NCI-H226 (cell line): ENCODE results near the gene AP5B1.

Experiments
- DNase-seq: peaks from one replicate; pipeline ENCODE4 v3.0.0-alpha.2; 2015

Gene AP5B1

GRCh38 chr11:65798882-65799281, 18.1 kb upstream of the AP5B1 start:
- DNase-seq = no peak

- no peak for DNase-seq
Observed at GRCh38 chr11:65797711-65798110, 16.9 kb upstream of the AP5B1 start.

DNA sequence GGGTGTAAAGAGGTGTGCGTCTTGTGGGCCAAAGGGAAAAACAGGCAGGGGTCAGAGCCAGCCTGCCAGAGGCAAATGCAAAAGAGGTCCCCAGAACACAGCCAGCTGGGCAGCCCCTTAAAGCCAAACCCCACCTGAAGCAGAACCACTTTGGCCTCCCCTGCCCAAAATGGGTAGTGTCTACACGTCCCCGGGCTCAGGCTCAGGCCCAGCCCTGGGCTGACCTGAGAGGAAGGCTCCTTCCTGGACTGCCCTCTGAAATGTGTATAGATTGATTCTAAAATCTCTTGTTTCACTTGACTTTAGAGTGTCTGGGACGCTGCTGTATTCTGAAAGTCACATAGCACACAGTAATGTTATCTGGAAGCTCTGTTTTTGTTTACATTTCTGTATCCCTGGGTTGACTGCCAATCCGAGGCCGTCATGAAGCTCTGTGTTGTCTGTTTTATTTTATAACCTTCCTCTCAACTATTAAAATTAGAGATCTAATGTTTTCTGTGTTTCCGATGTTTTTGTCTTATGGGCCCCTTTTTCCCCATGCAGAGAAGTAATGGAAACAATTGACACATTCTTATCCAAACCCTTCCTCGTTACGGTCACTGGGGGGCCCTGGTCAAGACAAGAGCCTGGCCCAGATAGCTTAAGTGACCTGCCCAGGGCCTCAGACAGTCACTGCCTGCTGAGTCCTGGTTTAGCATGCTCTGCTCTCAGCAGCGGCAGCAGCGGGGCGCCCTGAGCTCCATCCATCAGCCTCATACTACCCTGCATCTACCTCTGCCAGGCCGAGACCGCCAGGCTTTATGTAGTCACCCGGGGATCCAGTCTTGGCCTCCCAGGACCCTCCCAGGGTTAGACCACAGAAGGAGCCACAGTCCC, 16.2 kb upstream of the AP5B1 start:
- no peak for DNase-seq

GRCh38 chr11:65794570-65795510, 14.1 kb upstream of the AP5B1 start:
- no peak for DNase-seq

DNA sequence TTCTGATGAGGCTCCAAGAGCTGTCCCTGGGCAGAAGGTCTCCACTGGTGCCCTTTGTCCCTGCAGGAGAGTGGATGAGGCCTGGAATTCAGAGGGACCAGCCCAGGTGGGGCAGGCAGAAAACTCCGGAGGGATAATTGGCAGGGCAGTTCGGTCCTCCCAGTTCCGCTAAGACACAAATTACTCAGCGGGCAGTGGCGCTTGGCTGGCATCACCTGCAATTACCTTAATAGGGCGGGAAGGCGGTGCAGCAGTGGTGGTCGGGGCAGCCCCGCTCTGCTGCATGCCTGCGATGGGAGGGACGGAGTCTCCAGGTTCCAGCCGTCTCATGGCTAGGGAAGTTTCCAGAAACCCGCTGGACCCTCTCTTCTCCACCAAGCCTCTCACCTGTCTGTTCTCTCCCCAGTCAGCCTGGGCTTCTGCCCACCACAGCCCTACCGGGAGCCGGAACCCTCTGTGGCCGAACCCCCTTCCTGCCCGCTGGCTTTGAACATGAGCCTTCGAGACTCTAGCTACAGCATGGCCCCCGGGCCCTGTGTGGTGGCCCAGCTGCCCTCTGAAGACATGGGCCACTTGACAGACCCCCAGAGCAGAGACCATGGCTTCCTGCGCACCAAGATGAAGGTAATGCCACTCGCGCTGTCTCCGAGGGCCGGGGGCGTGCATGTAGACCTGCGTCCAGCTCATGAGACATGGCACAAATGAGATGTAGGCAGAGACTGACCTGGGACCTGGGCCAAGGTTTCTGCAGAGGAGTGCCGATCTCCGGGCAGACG, 13.0 kb upstream of the AP5B1 start:
- no peak for DNase-seq

DNA sequence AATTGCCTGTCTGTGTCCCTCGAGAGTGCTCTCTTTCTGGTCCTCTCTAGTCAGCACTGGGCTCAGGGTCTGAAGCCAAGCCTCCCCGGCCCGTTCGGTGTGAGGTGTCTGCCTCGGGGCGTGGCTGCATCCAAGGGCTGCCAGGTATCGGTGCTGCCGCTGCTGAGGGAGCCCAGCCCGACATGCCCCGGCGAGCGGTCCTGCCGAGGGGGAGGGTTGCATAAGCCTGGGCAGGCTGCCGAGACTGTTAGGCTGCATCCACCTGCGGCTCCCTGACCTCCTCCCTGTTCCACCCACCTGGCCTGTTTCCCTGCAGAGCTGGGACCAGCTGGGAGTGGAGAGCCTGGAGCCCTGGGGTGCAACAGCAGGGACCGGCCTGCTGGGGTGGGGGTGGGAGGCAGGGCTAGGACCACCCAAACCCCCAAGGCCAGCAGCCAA, 12.4 kb upstream of the AP5B1 start:
- DNase-seq = no peak

- no peak for DNase-seq
Observed at GRCh38 chr11:65792456-65792855, 11.7 kb upstream of the AP5B1 start.

DNA sequence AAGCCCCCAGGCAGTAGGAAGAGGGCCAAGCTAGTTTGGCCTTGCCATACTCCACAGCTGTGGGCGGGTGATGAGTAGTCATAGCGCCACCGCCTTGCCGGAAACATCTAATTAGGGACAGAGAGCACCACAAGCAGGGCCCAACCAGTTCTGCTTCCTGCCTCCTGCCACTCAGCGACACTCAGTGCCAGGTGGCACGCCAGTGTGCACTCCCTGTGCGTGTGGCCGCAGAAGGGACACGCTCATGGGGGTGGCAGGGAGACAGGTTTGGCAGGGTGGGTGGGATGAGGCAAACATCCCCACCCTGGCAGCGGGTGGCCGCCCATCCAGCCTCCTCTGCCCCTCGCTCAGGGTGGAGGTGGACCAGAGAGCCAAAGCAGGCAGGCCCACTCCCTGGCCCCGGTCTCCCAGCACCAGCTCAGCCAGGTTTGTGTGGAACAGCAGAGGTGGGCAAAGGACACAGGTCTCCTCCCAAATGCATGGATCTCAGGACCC, 11.0 kb upstream of the AP5B1 start:
- DNase-seq = no peak

DNA sequence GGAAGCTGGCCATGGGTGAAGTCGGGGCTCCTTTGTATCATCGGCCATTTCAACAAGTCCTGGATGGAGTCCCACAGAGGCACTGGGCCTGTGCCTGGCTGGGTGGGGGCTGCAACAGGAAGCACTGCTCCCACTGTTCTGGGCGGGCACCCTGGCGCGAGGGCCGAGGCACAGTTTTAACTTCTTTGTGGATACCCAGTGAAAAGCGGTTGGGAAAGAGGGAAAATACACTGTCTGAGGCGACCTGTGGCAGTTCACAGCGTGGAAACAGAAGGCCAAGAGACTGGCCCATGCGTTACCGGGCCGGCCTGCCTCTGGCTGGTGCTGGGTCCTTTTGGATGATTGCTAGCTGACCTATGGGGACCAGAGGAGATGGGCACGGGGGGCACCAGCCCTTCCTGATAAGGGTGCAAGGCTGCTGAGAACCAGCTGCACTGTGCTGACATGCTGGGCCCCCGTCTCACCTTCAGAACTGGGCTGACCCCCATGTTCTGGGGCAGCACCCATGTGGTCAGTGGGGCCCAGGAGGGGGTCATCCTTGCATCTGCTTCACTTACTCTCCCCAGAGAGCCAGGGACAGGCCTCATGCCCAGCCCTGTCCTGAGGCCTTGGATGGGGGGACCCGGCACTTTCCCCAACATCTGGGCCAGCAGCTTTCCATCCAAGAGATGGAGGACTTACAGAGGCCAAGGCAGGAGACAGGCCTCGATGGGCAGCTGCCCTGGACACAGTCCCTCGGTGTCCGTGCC, 10.3 kb upstream of the AP5B1 start:
- no peak for DNase-seq

DNA sequence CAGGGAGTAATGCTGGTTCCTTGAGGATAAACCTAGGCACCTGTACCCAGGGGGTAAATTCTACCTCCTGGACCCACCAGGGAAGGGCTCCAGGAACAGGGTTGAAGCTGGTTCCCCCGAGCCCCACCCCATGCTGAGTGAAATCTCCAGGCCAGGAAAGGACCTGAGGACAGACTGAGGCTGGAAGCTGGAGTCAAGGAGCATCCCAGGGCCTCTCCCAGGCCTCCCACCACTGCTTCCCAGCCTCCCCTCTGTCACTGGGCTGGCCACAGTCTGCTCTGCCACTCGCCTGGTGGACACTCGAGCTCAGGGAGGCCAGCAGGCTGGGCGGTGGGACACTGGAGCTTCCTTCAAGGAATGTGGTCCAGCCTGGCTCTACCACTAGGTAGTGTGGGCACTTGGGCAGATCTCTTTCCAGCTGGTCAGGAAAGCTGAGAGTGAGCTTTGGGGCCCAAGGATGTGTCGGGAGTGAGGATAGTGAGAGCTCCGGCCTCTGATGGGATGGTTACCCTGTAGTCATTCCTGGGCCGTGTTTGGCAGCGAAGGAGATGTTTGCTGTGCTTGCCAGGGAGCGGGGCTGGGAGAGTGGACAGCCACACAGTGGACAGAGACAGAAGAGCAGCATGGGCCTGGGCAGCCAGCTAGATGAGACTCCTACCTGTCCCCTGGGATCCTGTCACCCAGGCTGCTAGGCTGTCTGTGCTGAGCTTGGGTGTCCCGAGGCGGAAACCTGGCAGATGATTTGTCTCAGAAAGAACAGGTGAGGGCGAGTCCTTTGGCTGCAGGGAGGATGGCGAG, 9.5 kb upstream of the AP5B1 start:
- no peak for DNase-seq

GRCh38 chr11:65789230-65790103, 8.7 kb upstream of the AP5B1 start:
- no peak for DNase-seq

DNA sequence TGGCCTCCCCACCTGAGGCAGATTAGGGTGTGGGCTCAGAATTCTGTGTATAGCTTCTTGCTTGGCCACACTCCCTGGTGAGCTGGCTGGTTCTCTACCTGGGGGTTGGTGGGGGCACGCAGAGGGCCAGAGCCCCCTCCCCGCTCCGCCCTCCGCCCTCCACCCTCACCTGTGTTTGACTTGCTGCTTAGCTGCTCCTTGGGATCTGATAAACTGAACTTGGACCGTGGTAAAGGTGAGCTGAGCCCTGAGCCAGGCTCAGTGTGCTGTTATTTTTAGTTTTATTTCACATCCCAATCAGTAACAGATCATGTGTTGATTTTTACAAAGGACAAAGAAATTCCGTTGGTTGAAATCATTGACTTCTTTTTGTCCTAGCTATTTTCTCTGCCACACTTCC, 8.0 kb upstream of the AP5B1 start:
- no peak for DNase-seq

DNA sequence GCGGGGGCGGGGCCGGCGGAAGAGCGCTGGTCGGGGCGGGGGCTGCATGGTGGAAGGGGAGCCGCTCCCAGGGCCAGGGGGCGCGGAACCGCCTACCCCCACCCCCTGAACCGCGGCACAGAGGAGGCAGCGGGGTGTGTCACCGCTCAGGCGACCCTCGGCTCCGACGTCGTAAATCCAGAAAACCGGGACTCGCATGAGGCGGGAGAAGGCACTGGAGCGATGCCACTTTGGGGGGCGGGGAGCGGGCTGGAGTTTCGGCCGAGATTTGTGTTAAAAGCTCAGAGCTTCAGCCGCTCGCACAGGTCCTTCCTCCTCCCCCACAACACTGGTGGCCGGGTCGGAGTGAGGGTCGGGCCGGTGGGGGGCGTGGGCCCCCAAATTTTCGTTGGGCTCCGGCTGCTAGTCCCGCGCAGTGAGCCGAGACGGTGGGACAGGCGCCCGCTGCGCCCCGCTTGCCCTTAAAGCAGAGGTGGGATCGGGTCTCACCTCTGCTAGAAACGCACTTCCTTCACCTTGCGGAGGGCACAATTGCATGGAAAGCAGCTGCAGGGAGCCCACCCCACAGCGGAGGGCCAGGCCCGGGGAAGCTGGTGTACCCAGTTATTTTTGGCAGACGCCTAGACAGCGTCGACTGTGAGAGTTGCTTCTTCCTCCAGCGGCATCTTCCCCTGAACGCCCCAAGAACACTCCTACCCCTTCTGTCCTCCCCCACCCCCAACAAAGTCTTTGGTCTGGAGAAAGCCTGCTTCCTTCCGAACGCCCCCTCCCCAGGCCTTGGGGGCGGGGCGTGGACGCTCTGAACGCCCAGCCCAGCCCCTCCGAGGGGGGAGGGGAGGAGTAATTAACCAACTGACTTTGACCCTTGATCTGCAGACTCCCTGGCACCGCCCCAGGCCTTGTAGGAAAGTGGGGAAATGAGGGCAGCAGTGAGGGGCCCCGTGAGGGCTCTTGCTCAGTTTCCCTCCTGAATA, 7.2 kb upstream of the AP5B1 start:
- no peak for DNase-seq

- DNase-seq = no peak
Observed at GRCh38 chr11:65786786-65787636, 6.2 kb upstream of the AP5B1 start, which contains the start of gene OVOL1. Gene OVOL1, plus strand, starts transcription at chr11:65787063. Its CDS starts 311 bp downstream, at chr11:65787374.

- DNase-seq = no peak
Observed at GRCh38 chr11:65786008-65786785, 5.4 kb upstream of the AP5B1 start.

DNA sequence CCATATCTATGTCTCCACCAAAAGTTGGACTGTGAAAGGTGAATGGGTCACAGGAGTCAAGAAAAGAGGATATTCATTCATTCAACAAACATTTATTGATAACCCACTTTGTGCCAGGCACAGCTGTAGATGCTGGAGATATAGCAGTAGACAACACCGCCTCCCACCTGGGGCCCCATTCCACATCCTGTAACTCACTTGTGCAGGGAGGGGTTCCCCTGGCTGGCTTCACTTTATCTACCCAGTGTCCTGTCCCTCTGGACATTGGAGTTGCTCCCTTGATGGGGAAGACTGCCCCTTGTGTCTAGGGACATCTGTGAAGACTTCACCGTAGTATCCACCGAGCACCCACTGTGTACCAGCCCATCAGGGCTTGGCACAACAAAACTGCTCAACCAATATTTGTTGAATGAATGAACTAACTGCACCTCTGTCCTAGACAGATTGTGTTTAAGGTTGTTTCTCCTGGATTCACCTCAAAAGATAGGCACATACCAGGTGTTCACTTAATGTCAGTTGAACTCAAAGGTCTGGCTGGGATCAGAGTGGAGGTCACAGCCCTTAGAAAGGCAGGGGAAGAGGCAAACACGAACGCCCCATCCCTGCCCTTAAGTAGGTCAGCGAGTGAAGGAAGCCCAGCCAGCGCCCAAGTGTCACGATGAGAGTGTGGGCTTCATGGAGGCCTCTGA, 4.7 kb upstream of the AP5B1 start:
- DNase-seq = no peak
